ENCODE data around the gene PDZD2. TPM values are rescaled to one million over a fixed set of nuclear protein-coding genes. Genes with fewer than 3 reads are reported as not detected.

The PDZD2 gene
- total RNA-seq, 2 donors from 2014 or later, result 10.3 to 59.5 TPM

GRCh38 chr5:31794009-31794408 lies 155.1 kb downstream of the PDZD2 start:
- 92% methylated on average over 2 of the region's 2 CpGs for WGBS
- DNase-seq (ENCODE audit: low spot score), result no peak
- no peaks in the 10 kb centered on the region for H3K36me3 ChIP-seq
- no peaks in the 10 kb centered on the region for H3K4me1 ChIP-seq (replicated peaks)
- no peaks in the 10 kb centered on the region for H3K27me3 ChIP-seq (replicated peaks; ENCODE audit: insufficient read depth)
- H3K9me3 ChIP-seq, result no peaks in the 10 kb centered on the region
- H3K27ac ChIP-seq, result no peak overlapping the region
- intact Hi-C loops (cut with DNase I), result no loop called here
- no peak for TF ChIP-seq POLR2A (IDR thresholded peaks at IDR 0.05)
- no peak for TF ChIP-seq CTCF (IDR thresholded peaks at IDR 0.05)
- TF ChIP-seq POLR2AphosphoS5 (IDR thresholded peaks at IDR 0.05), result no peak
- H3K4me3 ChIP-seq, result no peak overlapping the region

DNA sequence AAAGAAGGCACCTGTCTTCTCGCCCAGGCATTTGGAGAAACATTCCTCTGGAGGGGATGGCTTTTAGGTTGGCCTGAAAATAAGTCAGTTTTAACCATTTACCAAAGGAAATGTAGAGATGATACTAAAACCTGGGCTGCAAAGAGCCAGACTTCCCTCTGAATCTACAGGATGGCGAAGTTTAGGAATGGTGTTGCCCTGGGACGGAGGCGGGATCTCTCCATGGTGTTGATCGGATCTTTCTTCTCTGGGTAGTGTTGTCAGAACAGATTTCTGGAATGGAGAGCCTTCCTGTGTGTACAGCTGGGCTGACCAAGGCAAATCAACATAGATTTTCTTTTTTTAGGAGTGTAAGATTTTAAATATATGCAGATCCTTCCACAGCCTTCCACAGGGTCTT lies 159.2 kb downstream of the PDZD2 start:
- TF ChIP-seq POLR2AphosphoS5 (IDR thresholded peaks at IDR 0.05) (no peak), POLR2A (IDR thresholded peaks at IDR 0.05) (no peak)
- Histone ChIP-seq H3K27ac (no peak overlapping the region), H3K4me3 (no peak overlapping the region), H3K27me3 (replicated peaks; ENCODE audit: insufficient read depth) (no peaks in the 10 kb centered on the region), H3K36me3 (no peaks in the 10 kb centered on the region), H3K4me1 (replicated peaks) (no peaks in the 10 kb centered on the region), H3K9me3 (no peaks in the 10 kb centered on the region)
- WGBS, result 92% methylated on average over 5 of the region's 5 CpGs
- no peak for DNase-seq (ENCODE audit: low spot score)
- intact Hi-C loops (cut with DNase I), result no loop called here

DNA sequence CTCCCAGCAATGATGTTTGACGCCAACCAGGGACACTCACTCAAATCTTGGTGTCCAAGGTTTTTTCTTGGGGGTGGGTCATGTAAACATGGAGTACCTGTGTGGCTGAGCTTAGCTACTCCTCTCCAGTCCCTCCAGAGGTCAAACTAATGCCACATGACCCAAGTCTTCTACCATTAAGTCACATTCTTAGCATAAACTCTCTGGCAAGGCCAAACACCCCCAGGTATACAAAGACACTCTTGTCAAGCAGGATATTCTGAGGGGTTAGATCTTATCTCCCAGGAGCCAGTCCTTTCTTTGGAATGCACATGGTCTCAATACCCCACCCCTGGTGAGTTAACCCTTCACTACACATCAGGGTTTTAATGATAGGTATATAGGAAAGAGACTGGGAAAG lies 161.4 kb downstream of the PDZD2 start:
- Histone ChIP-seq H3K4me3 (no peak overlapping the region), H3K27me3 (replicated peaks; ENCODE audit: insufficient read depth) (no peaks in the 10 kb centered on the region), H3K27ac (no peak overlapping the region), H3K9me3 (no peaks in the 10 kb centered on the region), H3K36me3 (no peaks in the 10 kb centered on the region), H3K4me1 (replicated peaks) (no peaks in the 10 kb centered on the region)
- DNase-seq (ENCODE audit: low spot score), result no peak
- intact Hi-C loops (cut with DNase I), result no loop called here
- WGBS, result 100% methylated on average over 1 of the region's 1 CpG
- TF ChIP-seq POLR2A (IDR thresholded peaks at IDR 0.05) (no peak), CTCF (IDR thresholded peaks at IDR 0.05) (no peak)

DNA sequence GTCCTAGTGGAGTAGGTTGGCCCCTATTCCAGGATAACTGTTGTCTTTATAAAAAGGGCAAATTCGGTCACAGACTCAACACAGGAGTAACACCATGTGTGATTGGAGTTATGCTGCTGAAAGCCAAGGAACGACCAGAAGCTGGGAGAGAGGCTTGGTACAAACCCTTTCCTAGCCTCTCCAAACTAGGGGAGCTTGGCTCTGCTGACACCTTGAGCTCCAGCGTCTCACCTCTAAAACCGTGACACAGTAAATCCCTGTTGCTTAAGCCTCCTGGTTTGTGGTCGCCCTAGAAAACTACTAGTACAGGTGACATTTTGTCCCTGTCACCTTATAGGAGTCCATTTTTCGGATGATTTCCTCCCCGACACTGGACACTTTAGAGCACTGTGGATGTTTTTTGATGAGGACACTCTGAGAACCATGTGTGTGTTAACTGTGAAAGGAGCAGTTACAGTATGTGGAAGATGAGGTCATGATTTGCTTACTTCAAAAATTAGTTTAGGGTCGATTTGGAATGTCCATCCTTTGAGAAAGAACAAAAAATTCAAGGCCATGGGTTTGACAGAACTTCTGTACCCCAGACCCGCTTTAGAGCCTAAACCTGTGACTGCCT lies 167.0 kb downstream of the PDZD2 start:
- no peak for DNase-seq (ENCODE audit: low spot score)
- no peak for TF ChIP-seq POLR2A (IDR thresholded peaks at IDR 0.05)
- no peak for TF ChIP-seq POLR2AphosphoS5 (IDR thresholded peaks at IDR 0.05)
- TF ChIP-seq CTCF (IDR thresholded peaks at IDR 0.05), result no peak
- intact Hi-C loops (cut with DNase I), result no loop called here
- Histone ChIP-seq H3K27me3 (replicated peaks; ENCODE audit: insufficient read depth) (no peaks in the 10 kb centered on the region), H3K4me3 (no peak overlapping the region), H3K36me3 (no peaks in the 10 kb centered on the region), H3K27ac (no peak overlapping the region), H3K9me3 (no peaks in the 10 kb centered on the region), H3K4me1 (replicated peaks) (no peaks in the 10 kb centered on the region)
- 88% methylated on average over 9 of the region's 9 CpGs for WGBS

- TF ChIP-seq POLR2A (IDR thresholded peaks at IDR 0.05), result no peak
- no peak for TF ChIP-seq POLR2AphosphoS5 (IDR thresholded peaks at IDR 0.05)
- no peak for TF ChIP-seq CTCF (IDR thresholded peaks at IDR 0.05)
- no peaks in the 10 kb centered on the region for H3K9me3 ChIP-seq
- H3K4me1 ChIP-seq (replicated peaks), result no peaks in the 10 kb centered on the region
- no peak overlapping the region for H3K27ac ChIP-seq
- H3K27me3 ChIP-seq (replicated peaks; ENCODE audit: insufficient read depth), result no peaks in the 10 kb centered on the region
- DNase-seq (ENCODE audit: low spot score), result no peak
- no peak overlapping the region for H3K4me3 ChIP-seq
- 90% methylated on average over 6 of the region's 6 CpGs for WGBS
- intact Hi-C loops (cut with DNase I), result no loop called here
- no peaks in the 10 kb centered on the region for H3K36me3 ChIP-seq
Observed at GRCh38 chr5:31806561-31806960, 167.6 kb downstream of the PDZD2 start.

Measured in prostate gland (tissue), 2 donors.